Ectodermal cell (in vitro differentiated cells): Measurements from ENCODE around the gene IL26.
"Not testable (repeated sequence)": the region's sequence is repeated elsewhere in the genome, so short reads cannot be mapped to it uniquely, and the experiment has no call there.

ENCODE experiments used
- H3K27ac ChIP-seq: 2 replicates; pipeline ENCODE4 v1.7.0; 2013; ENCODE audit warnings: mild to moderate bottlenecking, low read depth, low read length; ENCODE audit not compliant: insufficient read depth, poor library complexity, severe bottlenecking
- H3K27me3 ChIP-seq: 2 replicates; pipeline ENCODE4 v1.7.0; 2013; ENCODE audit warnings: mild to moderate bottlenecking, low read length; ENCODE audit not compliant: insufficient read depth, control insufficient read depth, poor library complexity, severe bottlenecking
- H3K36me3 ChIP-seq: one replicate; pipeline ENCODE4 v1.7.0; 2013; ENCODE audit warnings: low read length; ENCODE audit not compliant: control insufficient read depth, insufficient read depth
- H3K4me1 ChIP-seq: one replicate; pipeline ENCODE4 v1.7.0; 2013; ENCODE audit warnings: low read length; ENCODE audit not compliant: control insufficient read depth, insufficient read depth
- H3K4me3 ChIP-seq: 2 replicates; pipeline ENCODE4 v1.7.0; 2013; ENCODE audit warnings: low read depth, low read length, control low read depth; ENCODE audit not compliant: insufficient read depth
- H3K9me3 ChIP-seq: 2 replicates; pipeline ENCODE4 v1.7.0; 2013; ENCODE audit warnings: mild to moderate bottlenecking, low read length, moderate library complexity; ENCODE audit not compliant: control insufficient read depth
- WGBS, 2 experiments: methylation state at CpG; one replicate each; pipeline ENCODE4 v1.1.7; 2013; ENCODE audit warnings: missing lambda C conversion rate in 2 of 2; 5-methylcytosine and 5-hydroxymethylcytosine counted together

The IL26 gene

GRCh38 chr12:68231229-68231628 is 5.6 kb upstream of the IL26 start:
- Histone ChIP-seq H3K27me3 (no peaks in the 10 kb centered on the region), H3K27ac (no peak overlapping the region), H3K4me3 (no peak overlapping the region), H3K4me1 (no peaks in the 10 kb centered on the region), H3K36me3 (no peaks in the 10 kb centered on the region), H3K9me3 (no peaks in the 10 kb centered on the region)

GRCh38 chr12:68229956-68230355 is 4.3 kb upstream of the IL26 start:
- H3K9me3 ChIP-seq: no peaks in the 10 kb centered on the region
- no peaks in the 10 kb centered on the region for H3K36me3 ChIP-seq
- no peak overlapping the region for H3K4me3 ChIP-seq
- WGBS, 2 experiments: 82 to 88% methylated on average over 2 of the region's 2 CpGs
- H3K27me3 ChIP-seq: no peaks in the 10 kb centered on the region
- no peak overlapping the region for H3K27ac ChIP-seq
- H3K4me1 ChIP-seq: no peaks in the 10 kb centered on the region

GRCh38 chr12:68227356-68227755 is 1.7 kb upstream of the IL26 start:
- Histone ChIP-seq H3K27ac (no peak overlapping the region), H3K9me3 (no peaks in the 10 kb centered on the region), H3K36me3 (no peaks in the 10 kb centered on the region), H3K4me3 (no peak overlapping the region), H3K27me3 (no peaks in the 10 kb centered on the region), H3K4me1 (no peaks in the 10 kb centered on the region)
- 59 to 62% methylated on average over 3 of the region's 3 CpGs for WGBS, 2 experiments

- WGBS, 2 experiments: 86 to 93% methylated on average over 3 of the region's 3 CpGs
- Histone ChIP-seq H3K4me3 (no peak overlapping the region), H3K27me3 (no peaks in the 10 kb centered on the region), H3K4me1 (no peaks in the 10 kb centered on the region), H3K9me3 (no peaks in the 10 kb centered on the region), H3K27ac (no peak overlapping the region), H3K36me3 (no peaks in the 10 kb centered on the region)
Measured at GRCh38 chr12:68224613-68225285, 861 bp downstream of the IL26 start.

GRCh38 chr12:68223067-68223747 is 2.4 kb downstream of the IL26 start:
- no peaks in the 10 kb centered on the region for H3K27me3 ChIP-seq
- WGBS, 2 experiments: 7 to 8% methylated on average over 12 of the region's 12 CpGs
- no peaks in the 10 kb centered on the region for H3K36me3 ChIP-seq

GRCh38 chr12:68222326-68222725 is 3.3 kb downstream of the IL26 start:
- Histone ChIP-seq H3K4me3 (no peak overlapping the region), H3K27ac (no peak overlapping the region), H3K4me1 (no peaks in the 10 kb centered on the region), H3K36me3 (no peaks in the 10 kb centered on the region), H3K9me3 (no peaks in the 10 kb centered on the region), H3K27me3 (no peaks in the 10 kb centered on the region)
- WGBS, 2 experiments: 87 to 89% methylated on average over 6 of the region's 6 CpGs

More at GRCh38 chr12:68223067-68223747, 2.4 kb downstream of the IL26 start:
- H3K9me3 ChIP-seq: no peaks in the 10 kb centered on the region
- no peak overlapping the region for H3K27ac ChIP-seq
- no peak overlapping the region for H3K4me3 ChIP-seq
- no peaks in the 10 kb centered on the region for H3K4me1 ChIP-seq

GRCh38 chr12:68221497-68221896 is 4.1 kb downstream of the IL26 start:
- Histone ChIP-seq H3K36me3 (no peaks in the 10 kb centered on the region), H3K9me3 (no peaks in the 10 kb centered on the region), H3K4me3 (no peak overlapping the region), H3K27me3 (no peaks in the 10 kb centered on the region), H3K27ac (no peak overlapping the region), H3K4me1 (no peaks in the 10 kb centered on the region)
- WGBS, 2 experiments: 91 to 100% methylated on average over 1 of the region's 1 CpG

GRCh38 chr12:68210875-68211274 is 14.7 kb downstream of the IL26 start:
- H3K27ac ChIP-seq: no peak overlapping the region
- no peaks in the 10 kb centered on the region for H3K4me1 ChIP-seq
- no peaks in the 10 kb centered on the region for H3K36me3 ChIP-seq
- no peaks in the 10 kb centered on the region for H3K9me3 ChIP-seq
- no peaks in the 10 kb centered on the region for H3K27me3 ChIP-seq
- 87 to 99% methylated on average over 1 to 2 of the region's 2 CpGs for WGBS, 2 experiments
- no peak overlapping the region for H3K4me3 ChIP-seq

- not testable (repeated sequence) for H3K9me3 ChIP-seq, H3K27ac ChIP-seq, H3K4me3 ChIP-seq, H3K36me3 ChIP-seq, H3K4me1 ChIP-seq, H3K27me3 ChIP-seq
- WGBS, 2 experiments: 69 to 73% methylated on average over 11 of the region's 12 CpGs
Measured at GRCh38 chr12:68209048-68209728, 16.4 kb downstream of the IL26 start.

GRCh38 chr12:68207276-68207675 is 18.3 kb downstream of the IL26 start:
- Histone ChIP-seq H3K36me3 (no peaks in the 10 kb centered on the region), H3K4me3 (no peak overlapping the region), H3K27me3 (no peaks in the 10 kb centered on the region), H3K4me1 (no peaks in the 10 kb centered on the region), H3K27ac (no peak overlapping the region), H3K9me3 (no peaks in the 10 kb centered on the region)
